Subcutaneous adipose tissue (tissue), 4 donors: ENCODE results near the gene MT1E. TPM values are rescaled to one million over a fixed set of nuclear protein-coding genes. Genes with fewer than 3 reads are reported as not detected.

ENCODE experiments used
- total RNA-seq, 4 donors: library from RNA; depleted of rRNA; stranded (reverse); fragments of >200 nt; gene quantifications; one replicate each; pipeline ENCODE4 v1.1.0, GENCODE V29; 2016
- TF ChIP-seq, protein P1 (sequence below): fragments of 450-650 bp; IDR thresholded peaks from one replicate; pipeline ENCODE4 v1.5.1; 2016; ENCODE audit warnings: low read depth, mild to moderate bottlenecking, control low read depth, antibody characterized with exemption, moderate library complexity

MT1E gene
- total RNA-seq, 4 donors from 2014 or later = 205 to 2,492 (median 258) TPM

DNA sequence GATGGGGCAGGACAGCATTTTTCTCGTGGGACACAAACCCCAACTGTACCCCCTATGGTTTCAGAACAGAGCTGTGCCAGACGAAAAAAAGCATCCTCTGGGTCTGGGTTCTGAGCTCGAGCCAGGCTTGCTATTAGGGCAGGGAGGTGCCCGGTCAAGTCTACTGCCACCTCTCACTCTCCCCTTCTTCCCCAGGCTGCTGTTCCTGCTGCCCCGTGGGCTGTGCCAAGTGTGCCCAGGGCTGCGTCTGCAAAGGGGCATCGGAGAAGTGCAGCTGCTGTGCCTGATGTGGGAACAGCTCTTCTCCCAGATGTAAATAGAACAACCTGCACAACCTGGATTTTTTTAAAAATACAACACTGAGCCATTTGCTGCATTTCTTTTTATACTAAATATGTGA is 1.1 kb downstream of the MT1E start:
- TF ChIP-seq, protein P1, sequence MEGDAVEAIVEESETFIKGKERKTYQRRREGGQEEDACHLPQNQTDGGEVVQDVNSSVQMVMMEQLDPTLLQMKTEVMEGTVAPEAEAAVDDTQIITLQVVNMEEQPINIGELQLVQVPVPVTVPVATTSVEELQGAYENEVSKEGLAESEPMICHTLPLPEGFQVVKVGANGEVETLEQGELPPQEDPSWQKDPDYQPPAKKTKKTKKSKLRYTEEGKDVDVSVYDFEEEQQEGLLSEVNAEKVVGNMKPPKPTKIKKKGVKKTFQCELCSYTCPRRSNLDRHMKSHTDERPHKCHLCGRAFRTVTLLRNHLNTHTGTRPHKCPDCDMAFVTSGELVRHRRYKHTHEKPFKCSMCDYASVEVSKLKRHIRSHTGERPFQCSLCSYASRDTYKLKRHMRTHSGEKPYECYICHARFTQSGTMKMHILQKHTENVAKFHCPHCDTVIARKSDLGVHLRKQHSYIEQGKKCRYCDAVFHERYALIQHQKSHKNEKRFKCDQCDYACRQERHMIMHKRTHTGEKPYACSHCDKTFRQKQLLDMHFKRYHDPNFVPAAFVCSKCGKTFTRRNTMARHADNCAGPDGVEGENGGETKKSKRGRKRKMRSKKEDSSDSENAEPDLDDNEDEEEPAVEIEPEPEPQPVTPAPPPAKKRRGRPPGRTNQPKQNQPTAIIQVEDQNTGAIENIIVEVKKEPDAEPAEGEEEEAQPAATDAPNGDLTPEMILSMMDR = no peak

DNA sequence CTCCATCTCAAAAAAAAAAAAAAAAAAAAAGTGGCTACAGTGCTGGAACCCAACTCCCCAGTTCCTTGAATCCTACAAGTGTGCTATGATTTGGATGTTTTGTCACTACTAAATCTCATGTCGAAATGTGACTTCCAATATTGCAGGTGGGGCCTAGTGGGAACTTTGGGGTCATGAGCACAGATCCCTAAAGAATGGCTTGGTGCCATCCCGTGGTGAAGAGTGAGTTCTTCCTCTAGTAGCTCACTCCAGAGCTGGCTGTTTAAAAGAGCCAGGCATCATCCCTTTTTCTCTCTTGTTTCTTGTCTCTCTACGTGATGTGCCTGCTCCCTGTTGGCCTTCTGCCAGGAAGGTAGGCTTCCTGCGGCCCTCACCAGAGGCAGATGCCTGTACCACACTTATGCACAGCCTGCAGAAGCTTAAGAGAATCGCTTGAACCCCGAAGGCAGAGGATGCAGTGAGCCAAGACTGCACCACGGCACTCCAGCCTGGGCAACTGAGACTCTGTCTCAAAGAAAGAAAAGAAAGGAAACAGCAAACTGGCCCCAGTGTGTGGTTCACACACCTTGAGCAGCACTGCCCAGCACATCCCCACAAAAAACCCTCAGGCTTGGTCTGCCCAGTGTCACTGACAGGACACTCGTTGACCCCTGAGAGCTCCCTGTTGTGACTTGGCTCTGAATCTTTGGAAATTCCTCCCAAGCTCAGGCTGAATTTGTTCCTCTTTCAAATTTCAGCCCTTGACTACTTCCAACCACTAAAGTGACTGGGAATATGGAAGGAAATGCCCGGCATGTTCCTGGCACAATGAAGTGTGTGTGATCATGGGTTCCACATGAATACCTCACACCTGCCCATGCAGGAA is 3.1 kb downstream of the MT1E start:
- TF ChIP-seq, protein P1 = no peak

DNA sequence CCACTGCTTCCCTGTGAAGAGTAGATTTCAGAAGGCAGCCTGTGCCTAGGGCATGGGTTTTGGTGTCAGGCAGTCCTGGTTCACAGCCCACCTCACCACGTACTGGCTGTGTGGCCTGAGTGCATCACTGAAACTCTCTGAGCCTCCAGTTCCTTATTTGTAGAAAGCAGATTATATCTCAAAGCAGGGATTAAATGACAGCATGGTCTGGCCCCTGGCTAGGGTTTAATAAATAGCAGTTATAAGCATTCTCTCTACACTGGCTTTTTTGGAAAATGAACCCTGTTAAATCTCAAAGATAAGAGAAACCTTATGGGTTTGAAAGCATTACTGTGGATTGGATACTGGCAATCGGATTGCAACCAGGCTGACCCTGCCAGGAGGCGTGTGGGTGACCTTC is 4.0 kb downstream of the MT1E start:
- TF ChIP-seq, protein P1 = no peak

DNA sequence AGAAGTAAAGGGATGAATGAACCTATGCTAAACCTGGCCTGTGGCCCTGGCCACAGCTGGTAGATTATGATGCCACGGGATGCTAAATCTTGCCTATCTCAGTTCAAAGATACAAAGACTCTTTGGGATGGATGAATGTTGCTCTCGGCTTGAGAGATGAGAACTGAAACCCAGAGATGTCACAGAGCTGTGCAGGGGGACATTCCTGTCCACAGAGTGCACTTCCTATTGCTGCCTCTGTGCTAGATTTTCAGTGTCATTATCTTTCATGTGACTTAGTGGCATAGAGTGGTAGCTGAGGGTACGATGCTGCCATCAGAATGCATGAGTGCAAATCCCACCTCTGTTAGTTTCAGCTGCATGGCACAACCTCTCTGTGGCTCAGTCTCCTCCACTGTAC is 4.6 kb downstream of the MT1E start:
- TF ChIP-seq, protein P1 = no peak

DNA sequence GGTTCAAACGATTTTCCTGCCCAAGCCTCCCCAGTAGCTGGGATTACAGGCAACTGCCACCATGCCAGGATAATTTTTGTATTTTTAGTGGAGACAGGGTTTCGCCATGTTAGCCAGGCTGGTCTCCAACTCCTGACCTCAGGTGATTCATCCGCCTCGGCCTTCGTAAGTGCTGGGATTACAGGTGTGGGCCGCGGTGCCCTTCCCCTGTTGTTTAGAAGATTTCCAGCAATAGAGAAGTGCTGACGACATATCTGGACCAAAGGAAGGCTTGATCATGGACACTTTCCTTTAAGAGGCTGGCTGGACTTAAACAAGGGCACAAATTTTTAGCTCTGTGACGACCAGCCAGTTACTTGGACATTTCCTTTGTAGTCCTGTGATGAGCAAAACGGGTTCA is 5.6 kb downstream of the MT1E start:
- TF ChIP-seq, protein P1 = no peak

DNA sequence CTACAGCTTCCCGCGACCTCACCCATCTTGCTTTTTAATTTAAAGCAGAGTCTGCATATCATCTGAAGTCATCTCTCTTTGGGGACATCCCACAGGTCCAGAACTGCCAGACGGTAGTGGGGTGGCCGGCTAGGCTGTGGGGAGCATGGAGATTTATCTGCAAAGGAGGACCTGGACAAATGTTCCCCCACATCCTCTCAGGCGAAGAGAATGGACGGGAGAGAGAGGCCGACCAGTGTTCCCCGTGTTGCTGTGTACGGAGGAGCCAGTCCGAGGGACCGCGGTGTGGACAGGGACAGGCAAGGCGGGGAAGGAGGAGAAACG is 6.2 kb downstream of the MT1E start:
- TF ChIP-seq, protein P1 = no peak

DNA sequence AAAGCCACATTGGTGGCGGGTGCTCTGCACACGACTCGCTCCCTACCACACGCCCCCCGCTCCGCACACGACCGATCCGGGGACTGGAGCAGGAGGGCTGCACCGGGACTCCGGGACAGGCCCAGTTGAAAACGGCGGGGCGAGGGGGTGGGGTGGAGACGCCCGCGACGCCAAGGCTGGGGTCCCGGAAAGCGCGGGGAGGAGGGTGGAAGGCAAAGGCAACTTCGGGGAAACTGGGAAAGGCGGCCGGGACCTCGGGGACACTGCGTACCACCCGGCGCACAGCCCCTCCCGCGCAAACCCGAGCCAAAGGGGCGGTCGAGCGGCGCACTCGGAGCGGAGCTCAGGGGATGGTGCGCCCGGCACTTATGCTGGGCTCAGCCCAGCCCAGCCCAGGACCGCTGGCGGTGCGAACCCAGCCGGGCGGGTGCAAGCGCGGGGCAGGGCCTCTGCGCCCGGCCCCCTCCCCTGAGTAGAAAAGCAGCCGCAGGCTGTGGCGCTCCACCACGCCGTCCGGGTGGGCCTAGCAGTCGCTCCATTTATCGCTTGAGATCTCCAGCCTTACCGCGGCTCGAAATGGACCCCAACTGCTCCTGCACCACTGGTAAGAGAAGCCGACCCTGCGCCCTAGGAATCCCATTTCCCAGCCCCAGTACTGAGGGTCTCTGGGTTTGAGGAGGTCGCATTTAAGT is 6.7 kb downstream of the MT1E start, which contains the start of gene MT1M:
Gene MT1M (plus strand): TSS at position 504 of the 692 bp plus-strand sequence. CDS start 73 bp downstream, at position 577.
- TF ChIP-seq, protein P1 = no peak
